ENCODE data around the gene NTN5.

DNA sequence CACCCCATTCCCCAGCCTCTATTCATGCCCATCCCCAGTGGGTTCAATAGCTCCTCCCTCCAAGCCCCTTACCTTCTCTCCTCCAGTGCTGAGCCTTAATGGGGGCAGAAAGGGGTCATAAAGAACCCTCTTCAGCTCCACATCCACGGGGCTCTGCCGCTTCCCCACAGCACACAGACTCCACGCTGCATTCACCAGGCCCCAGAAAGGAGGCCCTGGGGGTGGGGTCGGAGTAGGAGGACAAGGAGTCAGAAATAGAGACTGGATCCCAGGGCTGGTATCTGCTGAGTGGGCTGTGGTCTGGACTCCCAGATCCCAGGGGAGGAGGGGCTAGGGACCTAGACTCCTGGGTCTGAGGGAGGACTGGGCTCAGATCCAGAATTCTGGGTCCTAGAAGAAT is 28.5 kb downstream of the NTN5 start:
- TF ChIP-seq, protein P1, sequence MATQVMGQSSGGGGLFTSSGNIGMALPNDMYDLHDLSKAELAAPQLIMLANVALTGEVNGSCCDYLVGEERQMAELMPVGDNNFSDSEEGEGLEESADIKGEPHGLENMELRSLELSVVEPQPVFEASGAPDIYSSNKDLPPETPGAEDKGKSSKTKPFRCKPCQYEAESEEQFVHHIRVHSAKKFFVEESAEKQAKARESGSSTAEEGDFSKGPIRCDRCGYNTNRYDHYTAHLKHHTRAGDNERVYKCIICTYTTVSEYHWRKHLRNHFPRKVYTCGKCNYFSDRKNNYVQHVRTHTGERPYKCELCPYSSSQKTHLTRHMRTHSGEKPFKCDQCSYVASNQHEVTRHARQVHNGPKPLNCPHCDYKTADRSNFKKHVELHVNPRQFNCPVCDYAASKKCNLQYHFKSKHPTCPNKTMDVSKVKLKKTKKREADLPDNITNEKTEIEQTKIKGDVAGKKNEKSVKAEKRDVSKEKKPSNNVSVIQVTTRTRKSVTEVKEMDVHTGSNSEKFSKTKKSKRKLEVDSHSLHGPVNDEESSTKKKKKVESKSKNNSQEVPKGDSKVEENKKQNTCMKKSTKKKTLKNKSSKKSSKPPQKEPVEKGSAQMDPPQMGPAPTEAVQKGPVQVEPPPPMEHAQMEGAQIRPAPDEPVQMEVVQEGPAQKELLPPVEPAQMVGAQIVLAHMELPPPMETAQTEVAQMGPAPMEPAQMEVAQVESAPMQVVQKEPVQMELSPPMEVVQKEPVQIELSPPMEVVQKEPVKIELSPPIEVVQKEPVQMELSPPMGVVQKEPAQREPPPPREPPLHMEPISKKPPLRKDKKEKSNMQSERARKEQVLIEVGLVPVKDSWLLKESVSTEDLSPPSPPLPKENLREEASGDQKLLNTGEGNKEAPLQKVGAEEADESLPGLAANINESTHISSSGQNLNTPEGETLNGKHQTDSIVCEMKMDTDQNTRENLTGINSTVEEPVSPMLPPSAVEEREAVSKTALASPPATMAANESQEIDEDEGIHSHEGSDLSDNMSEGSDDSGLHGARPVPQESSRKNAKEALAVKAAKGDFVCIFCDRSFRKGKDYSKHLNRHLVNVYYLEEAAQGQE (IDR thresholded peaks at IDR 0.05; ENCODE audit: unreplicated experiment): no peak
- TF ChIP-seq, protein P2, sequence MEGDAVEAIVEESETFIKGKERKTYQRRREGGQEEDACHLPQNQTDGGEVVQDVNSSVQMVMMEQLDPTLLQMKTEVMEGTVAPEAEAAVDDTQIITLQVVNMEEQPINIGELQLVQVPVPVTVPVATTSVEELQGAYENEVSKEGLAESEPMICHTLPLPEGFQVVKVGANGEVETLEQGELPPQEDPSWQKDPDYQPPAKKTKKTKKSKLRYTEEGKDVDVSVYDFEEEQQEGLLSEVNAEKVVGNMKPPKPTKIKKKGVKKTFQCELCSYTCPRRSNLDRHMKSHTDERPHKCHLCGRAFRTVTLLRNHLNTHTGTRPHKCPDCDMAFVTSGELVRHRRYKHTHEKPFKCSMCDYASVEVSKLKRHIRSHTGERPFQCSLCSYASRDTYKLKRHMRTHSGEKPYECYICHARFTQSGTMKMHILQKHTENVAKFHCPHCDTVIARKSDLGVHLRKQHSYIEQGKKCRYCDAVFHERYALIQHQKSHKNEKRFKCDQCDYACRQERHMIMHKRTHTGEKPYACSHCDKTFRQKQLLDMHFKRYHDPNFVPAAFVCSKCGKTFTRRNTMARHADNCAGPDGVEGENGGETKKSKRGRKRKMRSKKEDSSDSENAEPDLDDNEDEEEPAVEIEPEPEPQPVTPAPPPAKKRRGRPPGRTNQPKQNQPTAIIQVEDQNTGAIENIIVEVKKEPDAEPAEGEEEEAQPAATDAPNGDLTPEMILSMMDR (conservative IDR thresholded peaks at IDR 0.05; ENCODE audit: low read depth in 2 of 2): no peak
- TF ChIP-seq EZH2 (IDR thresholded peaks at IDR 0.05; ENCODE audit: low read depth, unreplicated experiment) (no peak), CREB1 (CRISPR knock-in tag; IDR thresholded peaks at IDR 0.05; ENCODE audit: low read depth) (no peak), EZH2phosphoT487 (IDR thresholded peaks at IDR 0.05; ENCODE audit: unreplicated experiment) (no peak), JUNB (IDR thresholded peaks at IDR 0.05; ENCODE audit: unreplicated experiment) (no peak), ZNF114 (CRISPR knock-in tag; IDR thresholded peaks at IDR 0.05) (no peak), NANOG (IDR thresholded peaks at IDR 0.05; ENCODE audit: borderline replicate concordance) (no peak), POLR2AphosphoS5 (IDR thresholded peaks at IDR 0.05; ENCODE audit: low read depth) (no peak)
